ENCODE data around the gene MFSD2B.

- TF ChIP-seq CTCF (IDR thresholded peaks at IDR 0.05) (no peak), POLR2AphosphoS5 (IDR thresholded peaks at IDR 0.05) (no peak), POLR2A (IDR thresholded peaks at IDR 0.05) (no peak)
These were observed 37.8 kb downstream of the MFSD2B start for GRCh38 chr2:24047703-24048033.
